Loucy (cell line): ENCODE results near the gene MAD1L1.
"Not testable (repeated sequence)": the region's sequence is repeated elsewhere in the genome, so short reads cannot be mapped to it uniquely, and the experiment has no call there.

Experiments
- EZH2phosphoT487 ChIP-seq: fragments of 200-600 bp; IDR thresholded peaks from 2 replicates; pipeline ENCODE4 v1.6.1; 2018; ENCODE audit warnings: antibody characterized with exemption, mild to moderate bottlenecking, moderate library complexity, borderline replicate concordance
- TF ChIP-seq, protein P1 (sequence below): fragments of 200-600 bp; sonication (generic); conservative IDR thresholded peaks from 2 replicates; pipeline ENCODE4 v1.5.1; 2014; ENCODE audit warnings: mild to moderate bottlenecking, antibody characterized with exemption, low read length

DNA sequence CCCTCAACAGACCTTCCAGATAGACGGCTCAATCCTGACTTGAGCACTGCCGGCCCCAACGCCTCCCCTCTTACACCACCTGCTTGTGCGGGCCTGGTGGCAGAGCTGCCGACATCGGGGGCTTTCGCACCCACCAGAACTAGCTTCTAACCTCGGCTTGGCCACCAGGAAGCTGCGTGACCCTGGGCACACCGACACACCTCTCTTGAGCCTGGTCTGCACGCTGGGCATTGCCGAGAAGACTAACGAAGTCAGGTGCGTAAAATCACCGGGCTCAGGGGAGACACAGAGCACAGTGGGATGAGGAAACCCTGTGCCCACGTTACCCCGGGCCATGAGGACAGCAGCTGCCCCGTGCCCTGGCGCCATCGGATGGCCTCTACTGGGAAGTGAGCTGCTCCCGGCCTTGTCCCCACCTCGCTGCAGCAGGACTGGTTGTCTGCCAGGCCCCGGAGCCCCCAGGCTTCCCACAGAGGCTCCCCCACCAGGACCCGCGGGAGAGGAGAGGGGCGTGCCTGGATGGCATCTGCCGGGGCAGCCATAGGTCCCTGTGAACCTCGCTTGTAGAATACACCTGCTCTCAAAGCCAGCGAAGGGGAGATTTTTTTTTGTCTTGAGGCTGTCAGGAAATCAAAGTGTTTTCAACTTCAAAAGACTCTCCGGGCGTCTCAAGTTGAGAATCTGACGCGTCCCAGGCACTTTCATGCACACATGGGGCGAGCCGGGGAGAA is 408.4 kb downstream of the MAD1L1 start:
- TF ChIP-seq, protein P1, sequence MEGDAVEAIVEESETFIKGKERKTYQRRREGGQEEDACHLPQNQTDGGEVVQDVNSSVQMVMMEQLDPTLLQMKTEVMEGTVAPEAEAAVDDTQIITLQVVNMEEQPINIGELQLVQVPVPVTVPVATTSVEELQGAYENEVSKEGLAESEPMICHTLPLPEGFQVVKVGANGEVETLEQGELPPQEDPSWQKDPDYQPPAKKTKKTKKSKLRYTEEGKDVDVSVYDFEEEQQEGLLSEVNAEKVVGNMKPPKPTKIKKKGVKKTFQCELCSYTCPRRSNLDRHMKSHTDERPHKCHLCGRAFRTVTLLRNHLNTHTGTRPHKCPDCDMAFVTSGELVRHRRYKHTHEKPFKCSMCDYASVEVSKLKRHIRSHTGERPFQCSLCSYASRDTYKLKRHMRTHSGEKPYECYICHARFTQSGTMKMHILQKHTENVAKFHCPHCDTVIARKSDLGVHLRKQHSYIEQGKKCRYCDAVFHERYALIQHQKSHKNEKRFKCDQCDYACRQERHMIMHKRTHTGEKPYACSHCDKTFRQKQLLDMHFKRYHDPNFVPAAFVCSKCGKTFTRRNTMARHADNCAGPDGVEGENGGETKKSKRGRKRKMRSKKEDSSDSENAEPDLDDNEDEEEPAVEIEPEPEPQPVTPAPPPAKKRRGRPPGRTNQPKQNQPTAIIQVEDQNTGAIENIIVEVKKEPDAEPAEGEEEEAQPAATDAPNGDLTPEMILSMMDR, result not testable (repeated sequence)
- TF ChIP-seq EZH2phosphoT487, result not testable (repeated sequence)
